Lower leg skin (tissue), 3 donors: Measurements from ENCODE around the gene NAP1L1.

ENCODE experiments used
- POLR2A ChIP-seq, 2 donors: fragments of 450-650 bp; IDR thresholded peaks; one replicate each; pipeline ENCODE4 v1.6.1; 2016 to 2017; ENCODE audit warnings: antibody characterized with exemption in 2 of 2, mild to moderate bottlenecking in 1 of 2, moderate library complexity in 1 of 2
- TF ChIP-seq, protein P1 (sequence below), 3 donors: fragments of 450-650 bp; IDR thresholded peaks; one replicate each; pipeline ENCODE4 v1.5.1; 2016; ENCODE audit warnings: antibody characterized with exemption in 3 of 3, mild to moderate bottlenecking in 3 of 3, moderate library complexity in 2 of 3

GRCh38 chr12:76080017-76080728 lies 4.3 kb downstream of the NAP1L1 start:
- TF ChIP-seq, protein P1, sequence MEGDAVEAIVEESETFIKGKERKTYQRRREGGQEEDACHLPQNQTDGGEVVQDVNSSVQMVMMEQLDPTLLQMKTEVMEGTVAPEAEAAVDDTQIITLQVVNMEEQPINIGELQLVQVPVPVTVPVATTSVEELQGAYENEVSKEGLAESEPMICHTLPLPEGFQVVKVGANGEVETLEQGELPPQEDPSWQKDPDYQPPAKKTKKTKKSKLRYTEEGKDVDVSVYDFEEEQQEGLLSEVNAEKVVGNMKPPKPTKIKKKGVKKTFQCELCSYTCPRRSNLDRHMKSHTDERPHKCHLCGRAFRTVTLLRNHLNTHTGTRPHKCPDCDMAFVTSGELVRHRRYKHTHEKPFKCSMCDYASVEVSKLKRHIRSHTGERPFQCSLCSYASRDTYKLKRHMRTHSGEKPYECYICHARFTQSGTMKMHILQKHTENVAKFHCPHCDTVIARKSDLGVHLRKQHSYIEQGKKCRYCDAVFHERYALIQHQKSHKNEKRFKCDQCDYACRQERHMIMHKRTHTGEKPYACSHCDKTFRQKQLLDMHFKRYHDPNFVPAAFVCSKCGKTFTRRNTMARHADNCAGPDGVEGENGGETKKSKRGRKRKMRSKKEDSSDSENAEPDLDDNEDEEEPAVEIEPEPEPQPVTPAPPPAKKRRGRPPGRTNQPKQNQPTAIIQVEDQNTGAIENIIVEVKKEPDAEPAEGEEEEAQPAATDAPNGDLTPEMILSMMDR (IDR thresholded peaks at IDR 0.05): no peak
- no peak for TF ChIP-seq POLR2A (IDR thresholded peaks at IDR 0.05)
